ENCODE data around the gene SLC17A7.

SLC17A7 gene

DNA sequence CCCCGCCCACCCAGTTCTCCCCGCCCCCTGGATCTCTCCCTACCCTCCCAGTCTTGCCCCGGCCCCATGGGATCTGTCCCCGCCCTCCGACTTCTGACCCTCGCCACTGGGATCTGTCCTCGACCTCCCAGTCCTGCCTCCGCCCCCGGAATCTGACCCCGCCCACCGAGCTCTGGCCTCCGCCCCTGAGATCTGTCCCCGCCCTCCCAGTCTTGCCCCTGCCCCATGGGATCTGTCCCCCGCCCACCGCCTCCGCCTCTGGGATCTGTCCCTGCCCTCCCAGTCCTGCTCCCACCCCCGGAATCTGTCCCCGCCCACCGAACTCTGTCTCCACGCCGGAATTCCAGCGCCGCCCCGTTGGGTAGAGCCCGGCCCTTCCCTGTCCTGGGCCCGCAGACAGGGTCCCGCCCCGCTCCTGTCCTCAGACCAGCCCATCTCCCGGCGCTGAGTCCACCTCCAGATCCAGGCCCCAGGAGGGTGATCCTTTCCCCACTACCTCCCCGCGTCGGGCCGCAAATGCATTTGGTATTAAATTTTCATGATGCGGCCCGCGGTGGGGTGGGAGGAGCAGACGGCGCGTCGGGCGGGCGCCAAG lies 1.5 kb upstream of the SLC17A7 start:
- H3K36me3 Mint-ChIP-seq (ENCODE audit: low read depth): peaks cover 7% of the 10 kb centered on the region
- H3K4me1 Mint-ChIP-seq: peaks cover 25% of the 10 kb centered on the region
- H3K9me3 Mint-ChIP-seq: no peaks in the 10 kb centered on the region
- H3K27ac Mint-ChIP-seq: no peak overlapping the region
- ATAC-seq: peak; percentile 8
- peak; percentile 77 for DNase-seq
- H3K4me3 Mint-ChIP-seq: peak overlapping the region; percentile 76
- peaks cover 46% of the 10 kb centered on the region for H3K27me3 Mint-ChIP-seq

DNA sequence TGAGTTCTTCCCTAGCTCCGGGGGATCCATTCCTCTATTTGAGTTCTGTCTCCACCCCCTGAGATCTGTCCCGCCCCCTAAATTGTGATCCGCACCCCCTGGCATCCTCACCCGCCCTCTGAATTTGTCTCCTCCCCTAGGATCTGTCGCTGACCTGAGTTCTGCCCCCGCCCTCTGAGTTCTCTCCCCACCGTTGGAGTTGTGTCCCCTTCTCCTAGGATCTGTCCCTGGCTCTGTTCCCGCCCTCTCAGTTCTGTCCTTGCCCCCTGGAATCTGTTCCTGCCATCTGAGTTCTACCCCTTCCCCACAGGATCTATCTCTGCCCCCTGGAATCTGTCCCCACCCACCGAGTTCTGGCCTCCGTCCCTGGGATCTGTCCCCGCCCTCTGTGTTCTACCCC lies 1.0 kb upstream of the SLC17A7 start:
- no peak for ATAC-seq
- Mint-ChIP-seq H3K27ac (no peak overlapping the region), H3K4me3 (peak overlapping the region; percentile 76), H3K36me3 (ENCODE audit: low read depth) (peaks cover 7% of the 10 kb centered on the region), H3K9me3 (no peaks in the 10 kb centered on the region), H3K27me3 (peaks cover 51% of the 10 kb centered on the region), H3K4me1 (peaks cover 25% of the 10 kb centered on the region)
- DNase-seq: no peak

DNA sequence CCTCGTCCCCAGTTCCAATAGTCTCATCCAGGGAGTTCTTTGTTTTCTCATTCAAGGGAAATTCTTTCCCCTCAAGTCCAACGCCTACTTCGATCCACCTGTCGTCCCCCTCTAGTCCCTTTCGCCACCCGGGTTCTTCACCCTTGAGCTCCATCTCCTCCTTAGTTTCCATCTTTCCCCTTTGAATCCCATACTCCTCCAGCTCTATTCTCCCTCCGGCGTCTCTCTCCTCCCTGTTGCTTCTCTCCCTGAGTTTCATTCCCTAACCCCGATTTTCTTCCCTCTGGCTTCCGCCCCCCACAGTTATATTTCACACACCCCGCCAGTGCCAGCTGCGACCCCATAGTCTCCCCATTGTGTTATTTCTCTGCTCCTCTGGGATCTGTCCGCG lies 628 bp upstream of the SLC17A7 start:
- DNase-seq: no peak

DNA sequence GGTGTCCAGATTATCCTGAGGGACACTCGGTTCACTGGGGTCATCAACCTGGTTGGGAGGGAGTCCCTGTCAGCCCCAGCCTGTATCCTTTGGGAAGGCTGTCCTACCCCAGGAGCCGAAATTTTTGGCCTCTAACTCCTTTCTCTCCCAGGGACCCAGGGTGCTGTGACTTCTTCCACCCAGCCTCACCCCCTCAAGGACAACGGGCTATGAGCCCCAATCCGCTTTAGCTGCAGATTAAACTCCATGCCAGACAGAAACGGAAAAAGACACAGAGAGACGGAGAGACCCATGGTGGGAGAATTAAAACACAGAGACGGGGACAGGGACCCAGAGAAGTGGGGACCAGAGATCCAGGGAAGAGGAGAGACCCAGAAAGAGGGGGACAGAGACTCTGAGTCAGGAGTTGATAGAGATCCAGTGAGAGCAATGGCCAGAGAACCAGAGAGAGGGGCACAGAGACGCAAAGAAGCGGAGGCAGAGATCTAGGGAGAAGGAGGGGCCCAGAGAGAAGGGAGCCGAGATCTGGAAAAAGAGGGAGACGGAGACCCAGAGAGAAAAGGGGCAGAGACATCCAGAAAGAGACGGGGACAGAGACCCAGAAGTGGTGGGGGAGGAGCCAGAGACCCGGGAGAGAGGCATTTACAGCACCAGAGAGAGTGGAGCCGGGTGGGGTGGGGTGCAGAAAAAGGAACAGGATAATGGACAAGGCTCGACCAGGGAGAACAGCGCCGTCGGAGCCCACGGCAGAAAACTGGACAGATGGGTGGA lies 703 bp downstream of the SLC17A7 start:
- H3K4me1 Mint-ChIP-seq: peaks cover 36% of the 10 kb centered on the region
- H3K36me3 Mint-ChIP-seq (ENCODE audit: low read depth): no peaks in the 10 kb centered on the region
- H3K9me3 Mint-ChIP-seq: no peaks in the 10 kb centered on the region
- ATAC-seq (no peak), DNase-seq (no peak)
- no peak overlapping the region for H3K4me3 Mint-ChIP-seq
- no peak overlapping the region for H3K27ac Mint-ChIP-seq
- peaks cover 68% of the 10 kb centered on the region for H3K27me3 Mint-ChIP-seq

More for the DNA sequence above, 628 bp upstream of the SLC17A7 start:
- Mint-ChIP-seq H3K27me3 (peaks cover 55% of the 10 kb centered on the region), H3K9me3 (no peaks in the 10 kb centered on the region), H3K27ac (no peak overlapping the region), H3K4me3 (peak overlapping the region; percentile 76), H3K36me3 (ENCODE audit: low read depth) (peaks cover 7% of the 10 kb centered on the region), H3K4me1 (peaks cover 26% of the 10 kb centered on the region)
- ATAC-seq: no peak

DNA sequence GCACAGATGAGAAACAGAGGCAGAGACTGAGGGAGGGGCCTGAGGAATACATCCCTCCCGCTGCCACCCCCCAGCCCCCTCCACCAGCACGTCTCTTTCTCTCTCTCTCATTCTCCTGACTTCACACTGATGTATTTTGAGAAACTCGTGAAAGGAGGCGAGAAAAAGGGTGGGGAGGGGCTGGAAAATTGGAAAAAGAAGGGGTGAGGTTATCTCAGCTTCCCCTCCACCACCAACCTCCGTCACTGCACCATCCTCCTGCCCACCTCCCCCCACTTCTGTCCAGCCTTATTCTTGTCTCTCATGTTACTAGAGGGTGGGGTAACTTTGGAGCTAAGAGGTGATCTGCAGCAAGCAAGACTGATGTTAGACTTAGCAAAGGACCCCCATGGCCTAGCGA lies 1.5 kb downstream of the SLC17A7 start:
- no peak overlapping the region for H3K4me3 Mint-ChIP-seq
- no peak overlapping the region for H3K27ac Mint-ChIP-seq
- peaks cover 32% of the 10 kb centered on the region for H3K4me1 Mint-ChIP-seq
- DNase-seq: no peak
- H3K9me3 Mint-ChIP-seq: no peaks in the 10 kb centered on the region
- peaks cover 76% of the 10 kb centered on the region for H3K27me3 Mint-ChIP-seq
- ATAC-seq: no peak
- no peaks in the 10 kb centered on the region for H3K36me3 Mint-ChIP-seq (ENCODE audit: low read depth)

DNA sequence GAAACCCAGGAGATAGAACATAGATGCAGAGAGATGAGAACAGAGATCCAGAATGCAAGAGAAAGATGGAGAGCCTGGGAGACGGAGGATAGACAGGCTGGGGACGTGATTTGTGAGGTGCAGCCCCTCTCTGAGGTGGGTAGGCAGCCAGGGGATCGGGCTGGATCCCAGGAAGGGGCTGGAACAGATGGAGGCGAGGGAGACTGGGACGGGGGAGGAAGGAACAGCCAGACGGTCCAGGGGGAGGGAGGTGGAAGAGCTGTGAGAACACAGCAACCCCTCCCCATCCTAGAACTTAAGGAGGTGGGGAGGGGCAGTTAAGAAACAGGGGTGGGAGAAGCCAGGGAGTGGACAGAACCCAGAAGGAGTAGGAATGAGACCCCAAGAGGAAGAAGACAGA lies 3.1 kb downstream of the SLC17A7 start:
- ATAC-seq (no peak), DNase-seq (no peak)
- no peak overlapping the region for H3K4me3 Mint-ChIP-seq
- H3K27ac Mint-ChIP-seq: no peak overlapping the region
- H3K9me3 Mint-ChIP-seq: no peaks in the 10 kb centered on the region
- H3K27me3 Mint-ChIP-seq: peaks cover 90% of the 10 kb centered on the region
- peaks cover 27% of the 10 kb centered on the region for H3K4me1 Mint-ChIP-seq
- no peaks in the 10 kb centered on the region for H3K36me3 Mint-ChIP-seq (ENCODE audit: low read depth)

DNA sequence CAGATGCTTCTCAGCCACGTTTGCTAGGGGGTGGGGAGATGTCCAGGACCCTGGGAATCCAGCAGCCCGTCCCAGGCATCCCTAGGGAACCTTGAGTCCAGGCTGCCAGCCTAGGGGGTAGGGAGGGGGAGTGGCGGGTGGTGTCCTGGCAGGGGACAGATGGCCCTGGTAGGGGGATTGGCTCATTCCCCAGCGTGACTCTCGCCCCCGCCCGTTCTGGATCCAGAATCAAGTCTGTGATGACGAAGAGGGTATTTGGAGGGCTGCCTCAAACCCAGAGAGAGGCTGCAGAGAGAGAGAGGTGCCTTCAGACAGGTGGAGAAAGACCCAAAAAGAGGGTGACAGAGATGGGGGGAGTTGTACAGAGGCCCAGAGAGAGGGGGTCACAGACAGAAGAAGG lies 4.1 kb downstream of the SLC17A7 start:
- Mint-ChIP-seq H3K36me3 (ENCODE audit: low read depth) (no peaks in the 10 kb centered on the region), H3K27ac (no peak overlapping the region)
- DNase-seq: no peak

DNA sequence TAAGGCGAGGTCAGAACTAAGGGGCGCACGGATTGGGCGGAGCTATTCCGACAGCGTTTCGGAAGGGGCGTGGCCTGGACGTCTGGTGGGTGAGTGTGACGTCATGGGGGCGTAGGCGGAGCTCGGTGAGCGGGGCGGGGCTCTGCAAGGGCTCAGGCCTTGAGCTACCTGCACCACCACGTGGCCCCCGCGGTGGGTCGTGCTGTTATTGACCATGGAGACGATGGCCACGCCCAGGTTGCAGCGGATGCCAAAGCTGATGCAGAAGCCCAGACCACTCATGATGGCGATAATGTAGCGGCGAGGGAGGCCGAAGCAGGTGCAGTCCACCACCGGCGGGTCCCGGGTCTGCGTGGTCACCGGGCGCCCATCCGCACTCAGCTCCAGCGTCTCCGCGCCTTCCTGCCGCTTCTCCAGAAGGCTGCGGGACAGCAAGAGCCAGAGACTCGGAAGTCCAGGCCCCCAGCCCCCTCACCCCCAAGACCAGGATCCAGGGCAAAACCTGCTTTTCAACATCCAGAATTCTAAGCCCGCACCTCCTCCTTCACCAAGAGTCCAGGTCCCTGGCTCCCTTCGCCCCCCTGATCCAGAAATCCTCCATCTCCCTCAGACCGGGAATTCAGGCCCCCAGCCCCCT lies 4.8 kb downstream of the SLC17A7 start:
- no peak for ATAC-seq

More for the DNA sequence above, 4.1 kb downstream of the SLC17A7 start:
- ATAC-seq: no peak
- H3K9me3 Mint-ChIP-seq: no peaks in the 10 kb centered on the region
- peaks cover 94% of the 10 kb centered on the region for H3K27me3 Mint-ChIP-seq
- no peak overlapping the region for H3K4me3 Mint-ChIP-seq
- H3K4me1 Mint-ChIP-seq: peaks cover 30% of the 10 kb centered on the region

DNA sequence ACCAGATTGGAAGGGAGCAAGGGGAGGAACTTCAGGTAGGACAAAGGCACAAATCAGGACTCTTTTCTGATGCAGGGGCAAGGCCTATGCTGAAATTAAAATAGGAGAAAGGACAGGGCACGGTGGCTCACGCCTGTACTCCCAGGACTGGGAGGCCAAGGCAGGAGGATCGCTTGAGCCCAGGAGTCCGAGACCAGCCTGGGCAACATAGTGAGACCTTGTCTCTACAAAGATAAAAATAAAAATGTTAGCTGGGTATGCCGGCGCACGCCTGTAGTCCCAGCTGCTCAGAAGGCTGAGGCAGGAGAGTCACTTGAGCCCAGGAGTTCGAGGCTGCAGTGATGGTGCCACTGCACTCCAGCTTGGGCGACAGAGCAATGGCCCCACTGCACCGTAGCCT lies 5.7 kb downstream of the SLC17A7 start:
- Mint-ChIP-seq H3K4me1 (peaks cover 25% of the 10 kb centered on the region), H3K4me3 (no peak overlapping the region), H3K36me3 (ENCODE audit: low read depth) (no peaks in the 10 kb centered on the region), H3K27ac (no peak overlapping the region), H3K27me3 (peaks cover 97% of the 10 kb centered on the region), H3K9me3 (no peaks in the 10 kb centered on the region)
- ATAC-seq (no peak), DNase-seq (no peak)

More for the DNA sequence above, 4.8 kb downstream of the SLC17A7 start:
- Mint-ChIP-seq H3K27me3 (peaks cover 94% of the 10 kb centered on the region), H3K4me1 (peaks cover 26% of the 10 kb centered on the region), H3K27ac (peak overlapping the region; percentile 34), H3K36me3 (ENCODE audit: low read depth) (no peaks in the 10 kb centered on the region), H3K9me3 (no peaks in the 10 kb centered on the region), H3K4me3 (no peak overlapping the region)
- DNase-seq: peak; percentile 80

DNA sequence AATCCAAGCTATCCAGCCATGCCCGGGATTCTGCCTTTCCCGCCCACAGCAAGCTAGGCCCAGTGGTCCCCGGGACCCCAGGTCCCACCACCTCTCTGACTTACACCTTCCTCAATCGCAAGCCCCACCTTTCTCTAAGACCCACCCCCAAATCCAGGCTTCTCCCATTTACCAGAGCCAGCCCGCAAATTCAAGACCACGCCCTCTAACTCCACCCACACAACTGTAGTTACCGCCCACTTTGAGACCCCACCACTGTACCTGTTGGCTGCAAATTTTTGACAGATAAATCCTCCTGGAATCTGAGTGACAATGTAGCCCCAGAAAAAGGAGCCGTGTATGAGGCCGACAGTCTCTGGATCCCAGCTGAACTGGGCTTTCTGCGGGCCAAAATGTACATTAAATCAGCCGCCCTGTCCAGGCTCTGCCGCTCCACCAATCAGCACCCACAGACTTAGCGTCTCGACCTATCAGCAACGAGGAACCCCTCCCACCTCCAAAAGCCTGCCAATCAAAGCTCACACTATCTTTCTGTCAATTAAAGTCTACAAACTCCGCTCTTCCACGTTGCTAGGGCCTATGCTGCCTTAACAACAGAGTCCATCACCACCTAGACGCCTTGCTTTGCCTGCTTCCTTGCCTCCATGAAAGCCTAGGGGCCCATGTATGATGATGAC lies 6.3 kb downstream of the SLC17A7 start:
- H3K4me1 Mint-ChIP-seq: peaks cover 26% of the 10 kb centered on the region
- no peaks in the 10 kb centered on the region for H3K36me3 Mint-ChIP-seq (ENCODE audit: low read depth)
- DNase-seq (no peak), ATAC-seq (no peak)
- no peak overlapping the region for H3K4me3 Mint-ChIP-seq
- peaks cover 96% of the 10 kb centered on the region for H3K27me3 Mint-ChIP-seq
- no peaks in the 10 kb centered on the region for H3K9me3 Mint-ChIP-seq
- H3K27ac Mint-ChIP-seq: no peak overlapping the region

DNA sequence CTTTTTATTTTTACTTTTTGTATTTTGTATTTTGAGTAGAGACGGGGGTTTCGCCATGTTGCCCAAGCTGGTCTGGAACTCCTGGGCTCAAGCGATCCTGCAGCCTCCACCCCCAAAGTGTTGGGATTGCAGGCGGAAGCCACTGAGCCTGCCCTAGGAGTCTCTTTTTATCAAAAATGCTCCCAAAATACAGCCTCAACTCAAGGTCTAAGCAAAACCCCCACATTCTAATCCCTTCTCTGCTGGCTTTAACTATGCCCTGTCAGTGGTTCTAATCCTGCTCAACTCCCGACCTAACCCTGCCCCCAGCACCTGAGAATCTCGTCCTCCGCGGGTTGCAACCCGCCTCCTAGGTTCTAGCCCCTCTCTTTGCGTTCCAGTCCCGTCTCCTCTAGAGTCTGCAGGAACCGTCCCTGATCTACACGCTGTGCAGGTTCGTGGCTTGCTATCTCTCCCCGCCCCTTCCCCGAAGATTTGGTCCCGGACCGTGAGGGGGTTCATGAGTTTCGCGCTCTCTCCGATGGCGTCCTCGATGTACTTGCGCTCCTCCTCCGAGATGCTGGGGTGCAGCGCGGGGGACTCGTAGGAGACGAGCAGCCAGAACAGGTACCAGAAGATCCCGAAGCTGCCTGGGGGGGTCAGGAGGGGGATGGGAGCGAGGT lies 8.0 kb downstream of the SLC17A7 start:
- ATAC-seq: no peak
- Mint-ChIP-seq H3K36me3 (ENCODE audit: low read depth) (no peaks in the 10 kb centered on the region), H3K9me3 (no peaks in the 10 kb centered on the region), H3K4me3 (no peak overlapping the region), H3K27ac (no peak overlapping the region), H3K27me3 (peaks cover 94% of the 10 kb centered on the region), H3K4me1 (peaks cover 32% of the 10 kb centered on the region)
- DNase-seq: no peak

DNA sequence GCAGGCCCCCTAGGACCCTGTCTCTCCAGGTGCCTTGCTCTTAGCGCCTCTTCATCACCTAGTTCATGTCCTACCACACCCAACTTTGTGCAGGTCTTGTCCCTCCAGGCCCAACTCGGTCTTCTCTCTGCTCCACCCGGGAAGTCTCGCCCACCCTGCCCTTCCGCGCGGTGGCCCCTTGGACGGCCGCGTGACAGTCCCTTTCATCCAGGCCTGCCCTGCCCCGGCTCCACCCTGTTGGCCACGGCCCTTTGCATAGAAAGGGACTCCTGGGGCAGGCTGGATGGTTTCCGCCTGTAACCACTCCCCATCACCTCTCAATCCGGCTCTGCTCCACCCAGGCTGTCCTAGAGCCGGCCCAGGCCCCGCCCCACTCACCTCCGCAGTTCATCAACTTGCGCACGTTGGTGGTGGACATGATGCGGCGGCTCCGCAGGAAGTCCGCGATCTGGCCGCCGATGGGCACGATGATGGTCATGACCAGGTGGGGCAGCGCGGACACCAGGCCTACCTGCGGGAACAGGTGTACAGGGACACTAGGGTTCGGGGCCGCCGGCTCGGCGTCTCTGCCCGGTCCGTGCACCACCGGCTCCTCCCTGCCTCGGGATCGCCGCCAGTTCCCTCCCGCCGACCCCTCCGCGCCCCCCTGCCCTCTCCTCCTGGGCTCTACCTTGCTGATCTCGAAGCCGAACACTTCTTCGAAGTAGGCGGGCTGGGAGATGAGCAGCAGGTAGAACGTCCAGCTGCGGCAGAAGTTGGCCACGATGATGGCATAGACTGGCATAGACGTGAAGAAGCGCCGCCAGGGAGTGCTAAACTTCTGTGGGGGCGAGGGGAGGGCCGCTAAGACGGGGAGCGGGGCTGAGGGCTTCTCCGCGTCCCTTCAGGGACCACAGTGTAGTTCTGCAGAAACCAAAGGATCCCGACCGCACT lies 8.9 kb downstream of the SLC17A7 start:
- DNase-seq (no peak), ATAC-seq (no peak)
- Mint-ChIP-seq H3K27ac (no peak overlapping the region), H3K4me1 (peaks cover 39% of the 10 kb centered on the region), H3K9me3 (no peaks in the 10 kb centered on the region), H3K36me3 (ENCODE audit: low read depth) (no peaks in the 10 kb centered on the region), H3K27me3 (peaks cover 92% of the 10 kb centered on the region), H3K4me3 (no peak overlapping the region)

DNA sequence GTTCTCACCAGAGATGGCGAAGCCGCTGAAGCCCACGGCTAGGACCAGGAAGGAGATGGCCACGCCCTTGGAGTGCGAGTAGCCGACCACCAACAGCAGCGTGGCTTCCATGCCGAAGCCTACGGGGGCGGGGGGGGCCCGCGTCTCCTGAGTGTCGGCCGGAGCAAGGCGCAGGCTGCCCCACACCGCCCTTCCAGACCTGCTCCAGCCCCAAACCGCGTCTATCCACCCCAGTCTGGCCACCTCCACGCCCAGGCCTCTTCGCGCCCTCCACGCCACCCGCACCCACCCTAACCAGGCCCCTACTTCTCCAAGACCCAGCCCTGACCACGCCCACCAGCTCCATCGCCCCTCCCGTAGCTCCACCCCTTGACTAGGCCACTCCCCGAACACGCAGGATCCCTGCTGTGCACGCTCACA lies 10.0 kb downstream of the SLC17A7 start:
- Mint-ChIP-seq H3K4me1 (peaks cover 43% of the 10 kb centered on the region), H3K9me3 (no peaks in the 10 kb centered on the region), H3K27ac (no peak overlapping the region), H3K4me3 (no peak overlapping the region), H3K27me3 (peaks cover 93% of the 10 kb centered on the region), H3K36me3 (ENCODE audit: low read depth) (no peaks in the 10 kb centered on the region)
- DNase-seq: no peak
- no peak for ATAC-seq

Data from activated naive CD8-positive, alpha-beta T cell treated with anti-CD3 and anti-CD28 coated beads, Interleukin-2, amount 50 U/mL, for 24 hours (primary cell).